Retina (tissue), 1 donor: Measurements from ENCODE around the gene ZNF524.
"Not testable (repeated sequence)": the region's sequence is repeated elsewhere in the genome, so short reads cannot be mapped to it uniquely, and the experiment has no call there.

Experiments used
- DNase-seq: peaks from one replicate; pipeline ENCODE4 v3.0.0-alpha.2; 2016

The ZNF524 gene

GRCh38 chr19:55581823-55582223, 18.3 kb upstream of the ZNF524 start:
- DNase-seq: no peak

DNA sequence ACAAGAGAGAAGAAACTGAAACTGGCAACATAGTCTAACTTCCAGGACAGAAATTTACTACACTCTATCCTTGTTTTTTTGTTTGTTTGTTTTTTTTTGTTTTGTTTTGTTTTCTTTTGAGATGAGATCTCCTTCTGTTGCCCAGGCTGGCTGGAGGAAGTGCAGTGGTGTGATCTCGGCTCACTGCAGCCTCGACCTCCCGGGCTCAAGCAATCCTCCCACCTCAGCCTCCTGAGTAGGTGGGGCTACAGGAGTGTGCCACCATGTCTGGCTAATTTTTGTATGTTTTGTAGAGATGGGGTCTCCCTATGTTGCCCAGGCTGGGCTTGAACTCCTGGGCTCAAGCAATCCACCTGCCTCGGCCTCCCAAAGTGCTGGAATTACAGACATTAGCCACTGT, 17.8 kb upstream of the ZNF524 start:
- not testable (repeated sequence) for DNase-seq

DNA sequence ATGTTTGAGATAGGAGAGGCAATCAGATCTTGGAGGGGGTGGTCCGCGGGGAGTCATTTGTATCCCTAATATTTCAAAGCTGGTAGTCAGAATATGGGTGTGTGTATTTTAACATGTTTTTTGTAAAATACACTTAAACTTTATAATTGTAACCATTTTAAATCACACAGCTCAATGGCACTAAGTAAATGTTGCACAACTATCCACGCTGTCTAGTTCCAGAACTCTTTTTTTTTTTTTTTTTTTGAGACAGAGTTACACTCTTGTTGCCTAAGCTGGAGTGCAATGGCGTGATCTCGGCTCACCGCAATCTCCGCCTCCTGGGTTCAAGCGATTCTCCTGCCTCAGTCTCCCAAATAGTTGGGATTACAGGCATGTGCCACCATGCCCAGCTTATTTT, 16.2 kb upstream of the ZNF524 start:
- not testable (repeated sequence) for DNase-seq

DNA sequence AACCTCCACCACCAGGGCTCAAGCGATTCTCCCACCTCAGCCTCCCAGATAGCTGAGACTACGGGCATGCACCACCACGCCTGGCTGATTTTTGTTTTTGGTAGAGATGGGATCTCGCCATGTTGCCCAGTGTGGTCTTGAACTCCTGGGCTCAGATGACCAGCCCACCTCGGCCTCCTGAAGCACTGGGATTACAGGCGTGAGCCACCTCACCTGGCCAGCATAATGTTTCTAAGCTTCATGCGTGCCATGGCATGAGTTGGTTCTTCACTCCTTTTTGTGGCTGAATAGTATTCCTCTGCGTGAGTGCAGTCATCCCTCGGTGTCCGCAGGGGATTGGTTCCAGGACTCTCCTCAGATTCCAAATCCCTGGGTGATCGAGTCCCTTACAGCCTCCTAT, 15.2 kb upstream of the ZNF524 start:
- DNase-seq: no peak

DNA sequence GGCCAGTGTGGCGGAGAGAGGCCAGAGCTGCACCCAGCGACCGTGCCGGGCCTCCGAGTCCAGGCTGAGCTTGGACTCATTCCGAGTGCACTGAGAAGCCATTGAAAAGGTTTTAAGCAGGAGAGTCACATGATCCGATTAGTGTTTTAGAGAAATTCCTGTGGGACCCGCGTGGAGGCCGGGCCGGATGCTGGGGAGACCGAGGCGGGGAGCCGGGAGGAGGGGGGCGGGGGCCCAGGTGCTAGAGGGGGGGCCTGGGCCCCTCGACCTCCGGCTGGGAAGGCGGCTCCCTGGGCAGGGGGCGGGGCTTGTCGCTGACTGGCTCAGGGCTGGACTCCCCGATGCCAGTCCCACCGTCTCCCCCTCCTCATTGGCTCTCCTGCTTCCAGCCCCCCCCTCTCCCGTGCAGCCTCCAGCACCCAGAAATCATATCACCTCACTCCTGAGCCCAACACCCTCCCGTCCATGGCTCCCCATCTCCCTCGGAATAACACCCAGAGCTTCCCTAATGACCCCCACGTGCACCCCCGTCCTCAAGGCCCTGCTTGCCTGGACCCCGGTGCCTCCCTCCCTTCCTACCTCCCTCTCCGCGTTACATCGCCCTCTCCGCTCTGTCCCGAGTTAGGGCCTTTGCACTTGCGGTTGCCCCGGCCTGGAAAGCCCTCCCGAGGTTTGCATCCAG, 14.3 kb upstream of the ZNF524 start:
- DNase-seq: peak; percentile 70

DNA sequence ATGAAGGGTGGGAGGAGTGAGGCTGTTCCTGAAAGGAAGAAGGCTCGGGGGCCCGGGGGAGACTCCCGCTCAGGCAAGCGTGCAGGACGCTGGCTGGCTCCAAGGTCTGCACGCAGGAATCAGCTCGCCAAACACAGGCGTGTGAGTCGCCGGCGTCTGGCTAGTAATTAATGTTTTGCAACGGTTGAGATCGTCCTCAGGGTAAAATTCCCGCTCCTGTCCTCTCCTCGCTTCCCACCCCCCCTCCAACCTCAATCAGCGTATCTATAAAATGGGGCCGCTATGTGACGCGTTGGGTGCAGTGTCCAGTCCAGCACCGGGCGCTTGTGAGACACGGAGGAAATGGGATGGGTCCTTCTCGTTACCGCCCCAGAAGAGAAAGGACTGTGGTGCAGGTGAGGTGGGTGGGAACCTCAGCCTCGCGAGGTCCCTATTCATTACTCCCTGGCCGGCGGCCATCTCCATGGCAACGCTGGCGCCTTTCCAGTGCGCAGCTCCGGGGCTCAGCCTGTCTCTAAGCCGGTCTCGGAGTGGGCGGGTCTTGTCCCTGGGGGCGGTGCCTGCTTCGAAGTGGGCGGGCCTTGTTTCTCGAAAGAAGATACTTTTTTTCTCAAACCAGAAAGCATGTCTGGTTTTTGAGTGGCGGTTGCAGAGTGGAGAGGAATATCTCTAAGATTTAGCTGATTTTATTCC, 13.0 kb upstream of the ZNF524 start:
- DNase-seq: peak; percentile 90

DNA sequence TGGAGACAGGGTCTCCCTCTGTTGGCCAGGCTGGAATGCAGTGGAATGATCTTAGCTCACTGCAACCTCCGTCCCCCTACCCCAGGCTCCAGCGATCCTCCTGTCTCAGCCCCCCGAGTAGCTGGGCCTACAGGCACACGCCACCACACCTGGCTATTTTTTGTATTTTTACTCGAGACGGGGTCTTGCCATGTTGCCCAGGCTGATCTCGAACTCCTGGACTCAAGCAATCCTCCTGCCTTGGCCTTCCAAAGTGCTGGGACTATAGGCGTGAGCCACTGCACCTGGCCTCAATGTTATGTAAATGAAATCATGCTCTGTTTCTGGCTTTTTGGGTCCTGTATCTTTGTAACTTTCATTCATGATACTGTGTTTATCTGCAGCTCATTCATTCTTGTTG, 11.3 kb upstream of the ZNF524 start:
- DNase-seq: no peak

GRCh38 chr19:55590109-55590508, 10.0 kb upstream of the ZNF524 start:
- DNase-seq: no peak

DNA sequence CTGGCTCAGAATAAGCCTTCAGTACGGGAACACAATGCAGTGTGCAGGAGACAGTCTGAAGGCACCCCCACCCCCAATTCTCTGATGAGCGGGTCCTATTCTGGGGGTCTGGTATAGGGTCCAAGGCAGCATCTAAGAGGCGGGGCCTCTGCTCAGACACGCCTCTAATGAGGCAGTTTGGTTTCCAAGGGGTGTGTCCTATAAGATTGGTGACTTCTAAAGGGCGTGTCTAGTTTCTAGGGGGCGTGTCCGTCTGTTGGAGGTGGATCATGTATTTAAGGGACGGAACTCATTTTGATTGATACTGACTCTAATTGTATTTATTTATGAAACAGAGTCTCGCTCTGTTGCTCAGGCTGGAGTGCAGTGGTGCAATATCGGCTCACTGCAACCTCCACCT, 9.5 kb upstream of the ZNF524 start:
- no peak for DNase-seq

DNA sequence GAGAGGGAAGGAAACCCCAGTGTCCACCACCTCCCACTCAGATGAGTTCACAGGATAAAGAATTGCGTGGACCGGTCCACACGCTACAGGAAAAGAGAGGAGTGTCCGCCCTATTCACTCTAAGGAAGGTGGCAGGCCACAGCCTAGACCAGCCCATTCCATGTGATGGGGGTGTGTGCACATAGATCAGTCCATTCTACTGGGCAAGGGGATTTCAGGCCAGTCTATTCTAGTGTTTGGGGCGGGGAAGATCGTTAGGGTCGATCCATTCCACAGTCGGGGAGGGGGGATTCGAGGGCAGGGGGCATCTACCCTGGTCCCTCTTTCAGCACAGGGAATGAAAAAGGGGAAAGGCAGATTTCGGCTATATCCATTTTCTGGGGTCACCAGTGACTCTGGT, 8.5 kb upstream of the ZNF524 start:
- DNase-seq: no peak

DNA sequence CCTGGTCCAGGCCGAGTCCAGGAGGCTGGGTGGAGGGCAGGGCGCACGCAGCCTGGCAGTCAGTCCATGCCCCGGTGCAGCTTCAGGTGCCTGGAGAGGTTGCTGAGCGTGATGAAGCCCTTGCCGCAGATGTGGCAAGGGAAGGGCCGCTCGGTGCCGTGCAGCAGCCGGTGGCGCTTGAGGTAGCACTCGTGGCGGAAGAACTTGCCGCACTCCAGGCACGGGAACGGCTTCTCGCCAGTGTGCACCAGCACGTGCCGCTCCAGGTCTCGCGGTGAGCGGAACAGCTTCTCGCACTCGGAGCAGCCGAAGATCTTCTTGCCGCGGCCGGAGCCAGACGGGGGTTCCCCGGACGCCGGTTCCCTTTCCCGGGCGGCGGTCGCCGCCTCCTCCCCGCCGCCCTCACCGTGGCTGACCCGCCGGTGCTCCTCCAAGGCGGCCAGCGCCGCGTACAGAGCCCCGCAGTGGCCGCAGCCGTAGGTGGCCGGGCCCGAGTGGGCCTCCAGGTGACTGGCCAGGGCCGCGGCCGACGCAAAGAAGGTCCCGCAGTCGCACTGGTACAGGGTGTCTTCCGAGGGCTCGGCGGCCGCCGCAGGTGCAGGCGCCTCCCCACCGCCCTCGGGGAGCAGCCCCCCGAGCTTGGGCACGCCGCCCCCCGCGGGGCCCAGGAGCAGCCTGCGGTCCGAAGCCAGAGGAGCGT, 7.5 kb upstream of the ZNF524 start:
- no peak for DNase-seq

DNA sequence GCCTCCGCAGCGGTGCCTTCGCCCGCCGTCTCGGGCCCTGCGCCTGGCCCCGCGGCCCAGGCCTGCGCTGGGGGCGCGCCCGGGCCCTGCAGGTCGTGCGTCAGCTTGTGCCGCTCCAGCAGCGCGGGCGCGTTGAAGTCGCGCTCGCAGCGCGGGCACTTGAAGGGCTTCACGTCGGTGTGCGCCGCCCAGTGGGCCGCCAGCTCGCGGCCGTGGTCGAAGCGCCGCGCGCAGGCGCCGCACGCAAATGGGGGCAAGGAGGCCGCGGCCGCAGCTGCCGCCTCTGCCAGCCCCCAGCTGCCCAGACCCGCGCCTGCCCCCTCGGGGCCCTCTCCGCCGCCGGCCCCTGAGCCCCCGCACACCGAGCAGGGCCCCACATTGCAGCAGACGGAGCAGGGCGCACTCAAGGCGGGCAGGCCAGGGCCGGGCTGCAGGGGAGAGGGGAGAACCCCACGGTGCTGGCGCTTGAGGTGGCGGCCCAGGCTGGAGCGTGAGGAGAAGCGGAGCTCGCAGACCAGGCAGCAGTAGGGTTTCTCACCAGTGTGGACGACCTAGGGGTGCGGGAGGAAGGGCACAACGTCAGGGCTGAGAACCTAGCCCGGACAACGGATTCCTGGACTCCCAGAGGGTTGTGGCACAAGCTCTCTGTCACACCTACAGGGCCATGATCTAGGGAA, 6.9 kb upstream of the ZNF524 start:
- no peak for DNase-seq

GRCh38 chr19:55594996-55595545, 5.0 kb upstream of the ZNF524 start:
- no peak for DNase-seq

DNA sequence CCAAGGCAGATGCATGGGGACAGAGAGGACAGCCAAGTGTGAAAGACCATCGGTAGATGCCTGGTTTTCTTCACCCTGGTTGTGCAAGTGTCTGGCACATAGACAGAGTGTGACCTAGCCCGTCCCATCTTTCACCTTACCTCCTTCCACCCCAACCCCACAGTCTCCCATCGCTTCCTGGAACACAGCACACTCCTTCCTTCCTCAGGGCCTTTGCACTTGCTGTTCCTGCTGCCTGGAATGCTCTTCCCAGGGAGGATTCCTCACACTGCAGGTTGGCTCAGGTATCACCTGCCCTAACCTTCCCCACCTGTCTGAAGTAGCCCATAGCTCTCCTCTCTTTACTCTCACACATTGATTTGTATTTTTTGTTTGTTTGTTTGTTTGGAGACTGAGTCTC, 3.8 kb upstream of the ZNF524 start:
- DNase-seq: no peak

- no peak for DNase-seq
Measured at GRCh38 chr19:55597501-55597921, 2.6 kb upstream of the ZNF524 start.

- DNase-seq: no peak
Measured at GRCh38 chr19:55598034-55598433, 2.1 kb upstream of the ZNF524 start.

GRCh38 chr19:55598719-55599467, 1.2 kb upstream of the ZNF524 start:
- DNase-seq: peak; percentile 99

DNA sequence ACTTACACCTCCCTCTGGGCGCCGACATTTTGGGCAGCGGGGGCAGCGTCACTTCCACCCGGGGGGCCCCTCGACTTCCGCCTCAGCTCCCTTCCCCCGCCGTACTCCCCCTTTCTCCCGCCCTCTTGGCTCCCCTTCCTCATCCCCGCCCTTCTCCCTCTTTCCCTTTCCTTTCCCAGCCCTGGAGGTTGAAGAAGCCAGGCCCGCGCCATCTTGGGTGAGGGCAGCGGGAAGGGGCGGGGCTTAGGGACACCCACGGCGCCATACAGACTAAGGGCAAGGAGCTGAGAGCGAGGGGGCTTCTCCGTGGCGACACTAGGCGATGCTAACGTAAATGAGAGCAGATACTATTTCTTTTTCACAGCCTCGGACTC, 633 bp upstream of the ZNF524 start, which contains the start of gene FIZ1:
Gene FIZ1, minus strand, starts transcription at position 50 of the 374 bp plus-strand sequence. CDS start 1,652 bp downstream, outside the sequence.
- DNase-seq: peak; percentile 100

GRCh38 chr19:55600662-55601028, 557 bp downstream of the ZNF524 start:
- DNase-seq: no peak

DNA sequence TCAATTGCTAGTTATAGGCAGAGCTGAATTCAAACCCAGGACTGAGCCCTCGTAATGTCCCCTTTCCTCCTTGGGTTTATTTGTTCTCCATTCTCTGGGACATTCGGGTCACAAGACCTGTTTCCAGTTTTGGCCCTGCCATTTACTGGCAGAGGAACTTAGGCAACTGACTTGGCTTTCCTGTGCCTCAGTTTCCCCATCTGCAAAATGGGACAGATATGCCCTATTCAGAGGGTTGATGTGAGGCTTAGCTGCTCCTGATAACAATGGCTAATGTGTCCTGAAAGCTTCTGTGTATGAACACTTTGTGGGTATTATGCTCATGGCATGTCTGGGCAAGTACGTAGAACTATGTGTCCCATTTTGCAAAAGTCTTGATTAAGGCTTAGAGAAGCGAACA, 996 bp downstream of the ZNF524 start:
- DNase-seq: no peak

DNA sequence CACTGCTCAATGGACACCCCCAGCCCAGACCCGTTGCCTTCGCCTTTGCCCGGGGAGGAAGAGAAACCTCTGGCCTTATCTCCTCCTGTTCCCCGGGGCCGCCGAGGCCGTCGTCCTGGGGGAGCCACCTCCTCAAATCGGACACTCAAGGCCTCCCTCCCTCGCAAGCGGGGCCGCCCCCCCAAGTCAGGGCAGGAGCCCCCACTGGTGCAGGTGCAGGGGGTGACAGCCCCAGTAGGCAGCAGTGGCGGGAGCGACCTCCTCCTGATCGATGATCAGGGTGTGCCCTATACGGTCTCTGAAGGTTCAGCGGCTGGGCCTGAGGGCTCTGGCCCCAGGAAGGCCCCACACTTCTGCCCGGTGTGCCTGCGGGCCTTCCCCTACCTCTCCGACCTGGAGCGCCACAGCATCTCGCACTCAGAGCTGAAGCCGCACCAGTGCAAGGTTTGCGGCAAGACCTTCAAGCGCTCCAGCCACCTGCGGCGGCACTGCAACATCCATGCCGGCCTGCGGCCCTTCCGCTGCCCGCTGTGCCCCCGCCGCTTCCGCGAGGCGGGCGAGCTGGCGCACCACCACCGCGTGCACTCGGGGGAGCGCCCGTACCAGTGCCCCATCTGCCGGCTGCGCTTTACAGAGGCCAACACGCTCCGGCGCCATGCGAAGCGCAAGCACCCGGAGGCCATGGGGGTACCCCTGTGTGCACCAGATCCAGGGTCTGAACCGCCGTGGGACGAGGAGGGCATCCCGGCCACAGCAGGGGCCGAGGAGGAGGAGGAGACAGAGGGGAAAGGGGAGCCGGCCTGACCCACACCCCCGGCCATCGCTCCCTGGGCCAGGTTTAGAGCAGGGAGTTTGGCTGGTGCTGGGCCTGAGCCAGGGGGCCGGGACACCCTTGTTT, 2.3 kb downstream of the ZNF524 start:
- no peak for DNase-seq
